ENCODE data around the gene FRMD3.
A peak's percentile ranks its signal among the peaks of the same experiment; 100 is the strongest.

Gene FRMD3

GRCh38 chr9:83218411-83219090, 319.6 kb downstream of the FRMD3 start:
- DNase-seq: no peak

GRCh38 chr9:83209188-83209731, 328.9 kb downstream of the FRMD3 start:
- no peak for DNase-seq

DNA sequence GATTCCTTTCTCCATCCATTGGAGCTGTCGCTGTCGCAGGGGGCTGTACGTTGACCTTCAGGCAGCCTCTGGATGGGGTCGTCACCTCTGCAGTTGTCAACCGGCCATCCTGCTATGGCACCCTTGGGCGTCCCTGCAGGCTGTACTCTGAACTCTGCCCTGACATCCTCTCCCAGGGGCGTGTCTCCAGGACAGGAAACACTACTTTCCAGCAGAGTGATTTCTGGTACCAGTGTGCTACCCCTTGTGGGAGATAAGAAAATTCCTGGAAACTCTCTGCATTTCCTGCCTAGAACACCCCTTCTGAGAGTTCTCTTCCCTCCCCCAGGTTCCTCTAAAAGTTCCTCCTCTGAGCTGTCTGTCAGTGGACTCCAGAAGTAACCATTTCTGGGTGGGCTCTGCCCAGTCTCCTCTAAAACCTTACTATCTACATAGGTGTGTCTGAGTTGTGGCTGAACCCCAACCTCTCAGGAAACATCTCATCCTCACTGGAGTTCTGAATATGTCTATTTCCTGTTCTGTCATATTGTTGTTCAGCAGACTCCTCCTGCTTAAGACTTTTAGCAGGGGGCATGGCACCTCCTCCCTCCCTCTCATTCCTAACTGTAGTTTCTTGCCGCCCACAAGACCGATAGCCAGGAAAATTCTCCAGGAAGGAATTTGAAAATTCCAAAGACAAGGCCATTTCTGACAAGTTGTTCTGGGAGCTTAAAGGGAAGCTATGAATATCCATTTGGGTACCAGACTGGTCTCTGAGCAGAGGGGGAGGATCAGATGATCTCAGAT, 329.9 kb downstream of the FRMD3 start:
- no peak for DNase-seq

GRCh38 chr9:83204047-83204446, 334.2 kb downstream of the FRMD3 start:
- no peak for DNase-seq

DNA sequence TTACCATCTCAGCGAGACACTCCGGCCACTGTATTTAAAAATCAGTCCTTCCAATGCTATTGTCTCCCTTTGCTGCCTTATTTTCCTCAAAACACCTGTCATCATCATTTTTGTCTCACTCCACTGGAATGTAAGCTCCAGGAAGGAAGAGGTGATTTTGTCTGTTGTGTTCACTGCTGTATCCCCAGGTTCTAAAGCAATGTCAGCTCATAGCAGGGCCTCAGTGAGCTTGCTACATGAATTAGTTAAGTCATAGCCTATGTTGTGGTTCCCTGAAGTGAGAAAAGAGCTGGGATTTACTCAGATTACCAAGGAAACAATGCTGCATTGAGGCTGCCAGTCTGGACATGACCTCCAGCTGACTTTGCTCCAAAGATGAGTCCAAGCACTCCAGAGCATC, 337.7 kb downstream of the FRMD3 start:
- DNase-seq: no peak

DNA sequence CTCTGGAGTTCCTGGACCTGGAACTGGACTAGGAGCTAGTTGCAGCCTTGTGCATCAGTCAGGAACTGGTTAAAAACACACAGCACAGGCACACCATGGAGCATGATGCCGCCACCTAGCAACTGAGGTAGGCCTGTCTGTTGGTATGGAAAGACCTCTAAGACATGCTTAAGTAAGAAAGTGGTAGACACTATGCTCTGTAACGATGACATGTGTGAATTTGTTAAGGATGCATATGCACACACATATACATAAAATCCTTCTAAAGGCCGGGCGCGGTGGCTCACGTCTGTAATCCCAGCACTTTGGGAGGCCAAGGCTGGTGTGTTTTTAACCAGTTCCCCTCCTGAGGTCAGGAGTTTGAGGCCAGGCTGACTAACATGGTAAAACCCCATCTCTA, 338.4 kb downstream of the FRMD3 start:
- no peak for DNase-seq

DNA sequence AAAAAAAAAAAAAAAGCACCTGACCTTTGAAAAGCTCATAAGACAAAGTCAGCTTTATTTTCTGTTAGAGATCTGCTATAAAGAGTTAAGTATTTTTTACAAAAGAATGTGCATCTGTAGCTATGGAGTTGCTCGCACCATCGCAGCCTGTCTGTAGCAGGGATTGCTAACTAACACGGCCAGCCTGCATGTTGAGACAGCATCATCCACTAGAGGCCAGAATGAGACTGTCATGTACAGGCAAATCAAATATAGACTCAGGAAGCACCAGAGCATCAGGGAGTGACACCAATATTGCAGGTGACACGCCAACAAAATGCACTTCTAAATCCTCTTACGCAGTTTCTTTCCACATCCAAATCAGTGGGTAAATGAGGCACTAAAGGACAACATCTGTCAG, 339.0 kb downstream of the FRMD3 start:
- peak; percentile 18 for DNase-seq

GRCh38 chr9:83198371-83198770, 339.8 kb downstream of the FRMD3 start:
- no peak for DNase-seq

DNA sequence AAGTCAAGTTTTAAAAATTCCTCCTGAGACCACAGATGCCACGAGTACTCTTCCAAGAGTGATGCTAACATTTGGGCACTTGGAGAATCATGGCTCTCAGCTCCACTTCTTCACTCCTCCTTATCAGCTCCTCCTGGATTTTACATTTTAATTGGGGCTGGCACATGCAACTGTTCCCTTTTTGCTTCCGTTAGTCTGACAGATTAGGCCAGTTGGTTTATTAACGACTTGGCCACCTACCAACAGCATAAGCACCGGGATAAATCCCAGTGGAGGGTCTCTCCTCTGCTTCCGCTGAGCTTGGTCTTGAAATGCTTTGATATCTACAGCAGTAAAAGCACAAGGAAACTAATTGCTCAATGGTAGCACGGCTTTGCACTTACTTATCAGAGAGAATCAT, 340.6 kb downstream of the FRMD3 start:
- no peak for DNase-seq

DNA sequence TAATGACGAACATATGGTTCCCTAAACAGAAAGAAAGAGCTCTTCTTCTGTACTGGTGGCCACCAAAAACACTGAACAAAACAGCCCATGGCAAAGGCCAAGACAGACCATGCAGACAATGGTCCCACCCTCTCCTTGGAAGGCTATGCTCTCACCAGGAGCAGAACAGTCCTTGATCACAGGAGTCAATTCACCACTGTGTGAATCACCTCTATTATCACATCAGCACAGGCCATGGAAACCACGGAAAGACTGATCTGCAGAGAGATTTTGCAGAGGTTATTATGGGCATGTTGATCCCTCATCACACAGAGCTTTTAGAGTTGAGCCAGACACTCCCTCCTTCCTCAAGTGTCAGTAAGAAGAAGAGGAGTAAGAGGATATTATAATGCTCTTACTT, 341.3 kb downstream of the FRMD3 start:
- no peak for DNase-seq

Data from activated CD4-positive, alpha-beta T cell treated with anti-CD3 and anti-CD28 coated beads, Interleukin-10, Interleukin-2, amounts not matched to agents 100 ng/mL and 50 ng/mL, durations not matched to agents 16 hours and 8 hours (primary cell).